Measurements from ENCODE around the gene IL19.

- TF ChIP-seq KLF15 (CRISPR knock-in tag; IDR thresholded peaks at IDR 0.05; ENCODE audit: borderline replicate concordance) (no peak), POLR2AphosphoS2 (IDR thresholded peaks at IDR 0.05; ENCODE audit: low read depth, low read length) (no peak), ZSCAN12 (CRISPR knock-in tag; IDR thresholded peaks at IDR 0.05) (no peak), ZNF138 (CRISPR knock-in tag; IDR thresholded peaks at IDR 0.05; ENCODE audit: low read depth) (no peak), SMARCC2 (IDR thresholded peaks at IDR 0.05) (no peak), ZKSCAN1 (IDR thresholded peaks at IDR 0.05; ENCODE audit: low read length) (no peak), CTCF (CRISPR knock-in tag; IDR thresholded peaks at IDR 0.05) (no peak), PRDM15 (CRISPR knock-in tag; IDR thresholded peaks at IDR 0.05) (no peak)
Measured at GRCh38 chr1:206880314-206880713, 109.7 kb downstream of the IL19 start.
